Activated T-cell treated with anti-CD3 and anti-CD28 coated beads, Interleukin-2, amount 50 U/mL, for 1 hour (primary cell): ENCODE results near the gene TGFBRAP1.

Experiments used
- DNase-seq: peaks from one replicate; pipeline ENCODE4 v3.0.0-alpha.2; 2020

Gene TGFBRAP1

GRCh38 chr2:105313877-105314276 lies 15.7 kb downstream of the TGFBRAP1 start:
- DNase-seq: no peak

- no peak for DNase-seq
Observed at GRCh38 chr2:105309147-105309545, 20.4 kb downstream of the TGFBRAP1 start.

- DNase-seq: no peak
Observed at GRCh38 chr2:105308382-105309146, 21.0 kb downstream of the TGFBRAP1 start.

- DNase-seq: no peak
Observed at GRCh38 chr2:105307962-105308361, 21.6 kb downstream of the TGFBRAP1 start.

- DNase-seq: no peak
Observed at GRCh38 chr2:105307550-105307949, 22.0 kb downstream of the TGFBRAP1 start.

GRCh38 chr2:105307146-105307545 lies 22.4 kb downstream of the TGFBRAP1 start:
- no peak for DNase-seq

GRCh38 chr2:105301646-105302045 lies 27.9 kb downstream of the TGFBRAP1 start:
- no peak for DNase-seq

GRCh38 chr2:105299290-105299689 lies 30.2 kb downstream of the TGFBRAP1 start:
- DNase-seq: no peak

- DNase-seq: no peak
Observed at GRCh38 chr2:105298017-105298416, 31.5 kb downstream of the TGFBRAP1 start.

- no peak for DNase-seq
Observed at GRCh38 chr2:105297216-105297615, 32.3 kb downstream of the TGFBRAP1 start.

GRCh38 chr2:105296017-105296611 lies 33.4 kb downstream of the TGFBRAP1 start:
- DNase-seq: no peak

- DNase-seq: no peak
Observed at GRCh38 chr2:105294844-105295481, 34.6 kb downstream of the TGFBRAP1 start.

GRCh38 chr2:105294046-105294445 lies 35.5 kb downstream of the TGFBRAP1 start:
- no peak for DNase-seq

- no peak for DNase-seq
Observed at GRCh38 chr2:105291981-105292380, 37.6 kb downstream of the TGFBRAP1 start.

- DNase-seq: no peak
Observed at GRCh38 chr2:105290981-105291660, 38.4 kb downstream of the TGFBRAP1 start.

GRCh38 chr2:105288133-105288532 lies 41.4 kb downstream of the TGFBRAP1 start:
- no peak for DNase-seq

- no peak for DNase-seq
Observed at GRCh38 chr2:105287692-105288091, 41.8 kb downstream of the TGFBRAP1 start.

GRCh38 chr2:105283532-105283931 lies 46.0 kb downstream of the TGFBRAP1 start:
- DNase-seq: no peak

GRCh38 chr2:105280281-105280680 lies 49.3 kb downstream of the TGFBRAP1 start:
- DNase-seq: no peak

- DNase-seq: no peak
Observed at GRCh38 chr2:105279126-105279525, 50.4 kb downstream of the TGFBRAP1 start.

- DNase-seq: no peak
Observed at GRCh38 chr2:105278654-105279053, 50.9 kb downstream of the TGFBRAP1 start.

- DNase-seq: no peak
Observed at GRCh38 chr2:105274046-105274445, 55.5 kb downstream of the TGFBRAP1 start.

- DNase-seq: no peak
Observed at GRCh38 chr2:105272176-105272575, 57.4 kb downstream of the TGFBRAP1 start.
